Hippocampal formation (tissue), 2 donors: ENCODE results near the gene SFXN5.
A peak's percentile ranks its signal among the peaks of the same experiment; 100 is the strongest.

ENCODE experiments used
- DNase-seq, 2 donors: peaks; one replicate each; lab custom pipeline; 2025; lab: John Stamatoyannopoulos, UW

Gene SFXN5

DNA sequence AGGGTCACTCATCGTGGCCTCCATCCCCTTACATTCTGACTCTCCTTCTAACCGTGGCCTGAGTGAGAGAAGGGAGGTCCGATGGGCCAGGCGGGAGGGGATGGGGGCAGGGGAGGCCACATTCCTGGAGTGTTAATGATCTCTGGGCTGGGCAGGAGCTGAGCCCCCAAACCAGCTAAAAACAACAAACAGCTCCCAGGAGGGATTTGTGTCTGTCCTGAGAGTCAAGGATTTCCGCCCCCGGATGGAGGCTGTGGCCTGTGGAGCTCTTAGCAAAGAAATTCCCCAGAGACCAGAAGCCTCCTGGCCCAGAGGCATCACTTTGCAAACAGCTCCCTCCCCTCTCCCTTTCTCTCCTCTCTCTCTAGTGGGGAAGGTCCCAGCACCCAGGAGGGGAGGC is 130.7 kb downstream of the SFXN5 start:
- DNase-seq, result no peak

- no peak for DNase-seq
Measured at GRCh38 chr2:72940361-72940760, 131.2 kb downstream of the SFXN5 start.

DNA sequence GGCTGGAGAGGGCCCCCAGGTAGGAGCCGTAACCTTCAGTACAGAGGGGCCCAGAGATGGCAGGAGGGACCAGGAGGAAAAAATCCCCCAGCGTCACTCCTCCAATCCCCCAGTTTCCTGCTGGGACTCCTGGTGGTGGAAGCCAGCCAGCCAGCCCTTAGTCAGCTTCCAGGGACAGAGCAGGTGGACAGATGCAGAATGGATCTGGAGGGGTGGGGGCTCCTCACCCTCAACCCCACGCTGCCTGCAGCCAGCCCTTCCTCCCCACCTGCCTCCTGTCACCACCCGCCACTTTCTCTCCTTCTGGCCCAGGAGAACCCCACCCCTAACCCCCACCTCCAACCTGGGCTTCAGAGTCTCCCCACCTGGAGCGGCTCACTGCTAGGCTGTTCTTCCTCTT is 133.1 kb downstream of the SFXN5 start:
- DNase-seq, result no peak

DNA sequence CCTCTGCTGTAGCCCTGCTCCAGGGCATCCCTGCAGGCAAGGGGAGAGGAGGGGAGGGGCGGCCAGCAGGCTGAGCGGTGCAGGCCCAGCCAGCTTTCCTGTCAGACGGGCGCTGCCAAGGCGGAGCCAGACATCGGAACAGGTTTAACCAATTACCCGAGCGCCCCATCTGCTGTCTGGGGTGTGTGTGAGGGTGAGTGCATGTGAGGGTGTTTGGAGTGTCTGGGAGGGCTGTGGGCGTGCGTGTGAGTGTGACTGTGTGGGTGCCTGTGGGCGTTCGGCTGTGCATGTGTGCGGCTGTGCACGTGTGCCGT is 134.2 kb downstream of the SFXN5 start:
- no peak for DNase-seq

GRCh38 chr2:72936660-72937355 is 134.7 kb downstream of the SFXN5 start:
- peak in 1 of 2 donors; percentile 32 for DNase-seq

- no peak for DNase-seq
Measured at GRCh38 chr2:72935611-72935957, 135.9 kb downstream of the SFXN5 start.

DNA sequence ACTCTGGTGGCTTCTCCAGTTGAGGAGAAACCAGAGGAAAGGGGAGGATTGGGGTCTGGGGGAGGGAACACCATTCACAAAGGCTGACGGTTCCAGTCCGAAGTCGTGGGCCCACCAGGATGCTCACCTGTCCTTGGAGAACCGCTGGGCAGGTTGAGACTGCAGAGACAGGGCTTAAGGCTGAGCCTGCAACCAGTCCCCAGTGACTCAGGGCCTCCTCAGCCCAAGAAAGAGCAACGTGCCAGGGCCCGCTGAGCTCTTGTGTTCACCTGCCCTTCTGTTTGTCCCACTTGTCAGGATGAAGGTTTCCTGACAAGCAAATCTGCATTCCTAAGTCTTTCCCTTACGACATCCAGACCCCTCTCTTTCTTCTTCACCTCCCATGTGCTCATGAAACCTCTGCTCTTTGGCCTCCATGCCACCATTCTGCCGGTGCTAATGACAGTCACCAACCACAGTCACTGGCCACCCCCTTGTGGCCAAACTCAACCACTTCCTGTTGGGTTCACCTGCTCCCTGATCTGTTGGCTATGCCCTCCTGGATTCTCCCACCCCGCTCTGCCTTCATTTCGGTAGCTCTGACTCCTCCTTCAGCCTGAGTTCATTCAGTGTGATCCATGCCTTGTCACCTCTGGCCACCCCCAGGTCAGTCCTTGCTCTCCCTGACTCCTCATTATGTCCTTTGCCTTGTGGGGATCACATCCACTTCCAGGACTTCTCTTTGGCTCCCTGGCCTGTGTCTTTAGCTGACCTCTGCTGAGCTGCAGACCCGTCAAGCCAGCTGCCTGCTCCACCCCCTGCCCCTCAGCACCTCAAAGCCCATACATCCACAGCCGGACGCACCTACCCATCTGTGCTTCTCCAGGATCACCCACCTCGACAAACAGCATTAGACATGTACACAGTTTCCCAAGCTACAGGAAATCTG is 136.6 kb downstream of the SFXN5 start:
- no peak for DNase-seq

- DNase-seq, result no peak
Measured at GRCh38 chr2:72933646-72934151, 137.8 kb downstream of the SFXN5 start.

DNA sequence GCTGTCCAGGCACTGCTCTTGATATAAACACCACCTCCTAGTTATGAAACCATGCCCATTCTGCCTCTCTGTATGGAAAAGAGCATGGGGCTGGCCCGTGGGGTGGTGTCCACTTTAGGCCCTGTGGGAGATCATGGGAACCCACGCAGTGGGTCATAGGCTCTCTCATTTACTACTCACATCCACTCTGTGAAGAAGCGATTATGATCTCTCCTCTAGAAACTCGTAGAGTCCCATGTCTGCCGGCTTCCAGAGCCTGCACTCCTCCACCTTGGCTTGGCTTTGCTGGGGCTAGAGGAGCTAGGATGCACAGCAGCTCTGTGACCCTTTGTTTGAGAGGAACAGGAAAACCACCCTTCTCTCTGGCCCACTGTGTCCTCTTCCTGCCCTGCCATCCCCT is 138.3 kb downstream of the SFXN5 start:
- DNase-seq, result no peak

DNA sequence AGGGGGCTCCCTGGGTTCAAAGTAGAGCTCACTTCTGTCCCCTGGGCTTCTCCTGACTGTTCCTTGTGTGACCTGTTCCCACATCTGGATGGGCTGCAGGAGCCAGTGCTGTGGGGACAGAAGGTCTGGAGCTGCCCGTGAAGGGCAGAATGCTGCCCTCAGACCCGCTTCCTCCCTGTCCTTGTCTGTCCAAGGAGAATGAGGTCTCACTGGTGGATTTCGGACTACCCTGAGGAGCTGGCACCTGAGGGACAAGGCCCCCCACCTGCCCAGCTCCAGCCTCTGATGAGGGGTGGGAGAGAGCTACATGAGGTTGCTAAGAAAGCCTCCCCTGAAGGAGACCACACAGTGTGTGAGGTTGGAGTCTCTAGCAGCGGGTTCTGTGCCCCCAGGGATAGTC is 138.7 kb downstream of the SFXN5 start:
- no peak for DNase-seq

DNA sequence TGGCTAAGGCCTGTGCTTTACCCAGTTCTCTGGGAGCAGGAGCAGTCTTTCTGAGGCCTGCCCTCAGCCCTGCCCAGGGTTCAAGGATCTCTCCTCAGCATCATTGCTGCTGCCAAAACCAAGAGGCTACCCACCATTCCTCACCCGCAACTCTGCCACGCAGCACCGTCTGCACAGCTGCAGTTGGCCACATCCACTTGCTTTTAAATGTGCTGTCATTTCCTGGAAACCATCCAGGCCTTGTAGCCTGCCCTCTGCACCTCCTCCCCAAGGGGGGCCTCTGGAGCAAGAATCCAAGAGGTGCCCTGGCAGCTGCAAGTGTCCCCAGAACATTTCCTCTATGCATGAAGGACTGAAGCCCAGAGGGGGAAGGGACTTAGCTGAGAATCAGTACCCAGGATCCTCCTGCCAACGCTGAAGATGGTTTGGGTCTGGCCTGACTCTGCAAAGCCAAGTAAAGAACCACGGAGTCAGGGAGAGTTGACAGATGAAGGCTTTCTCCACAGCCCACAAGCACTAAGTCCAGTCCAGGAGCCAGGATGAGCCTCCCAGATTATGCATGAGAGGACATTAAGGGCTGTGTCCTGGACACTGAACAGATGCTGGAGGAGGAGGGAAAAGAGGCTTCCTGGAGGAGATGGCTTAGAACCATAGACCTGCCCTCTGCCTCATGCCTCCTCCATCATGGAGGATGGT is 139.3 kb downstream of the SFXN5 start:
- no peak for DNase-seq

- DNase-seq, result no peak
Measured at GRCh38 chr2:72931280-72931910, 140.1 kb downstream of the SFXN5 start.

GRCh38 chr2:72929010-72929409 is 142.5 kb downstream of the SFXN5 start:
- DNase-seq, result no peak

- DNase-seq, result no peak
Measured at GRCh38 chr2:72927619-72928550, 143.6 kb downstream of the SFXN5 start.

DNA sequence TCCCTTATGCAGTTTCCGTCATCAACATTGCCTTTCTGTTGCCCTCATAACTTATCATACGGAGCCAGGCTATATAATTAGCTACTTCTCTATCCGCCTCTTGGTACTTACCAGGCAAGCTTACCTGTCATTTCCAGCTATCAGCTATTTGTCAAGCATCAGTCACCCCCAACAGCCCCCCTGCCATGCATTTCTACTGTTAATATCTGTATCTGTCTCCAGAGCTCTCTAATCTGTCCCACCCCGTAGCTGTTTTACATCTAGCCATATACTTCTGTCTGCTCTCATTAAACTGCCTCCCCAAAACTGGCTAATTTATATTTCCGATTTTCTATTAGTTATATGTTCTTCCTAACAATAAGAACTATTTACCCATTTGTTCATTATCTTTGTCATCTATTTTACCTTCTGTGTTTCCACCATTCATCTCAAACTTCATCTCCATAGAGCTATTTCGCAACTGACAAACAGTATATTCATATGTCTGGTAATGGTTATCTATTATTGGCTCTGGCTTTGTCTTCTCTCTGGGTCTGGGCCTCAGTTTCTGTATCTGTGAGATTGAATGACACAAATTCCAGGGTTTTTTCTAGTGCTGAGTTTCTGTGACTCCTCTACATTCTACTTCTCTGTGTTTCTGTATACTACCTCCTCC is 144.6 kb downstream of the SFXN5 start:
- no peak for DNase-seq

GRCh38 chr2:72926368-72926767 is 145.1 kb downstream of the SFXN5 start:
- no peak for DNase-seq

GRCh38 chr2:72925328-72925943 is 146.1 kb downstream of the SFXN5 start:
- DNase-seq, result no peak

DNA sequence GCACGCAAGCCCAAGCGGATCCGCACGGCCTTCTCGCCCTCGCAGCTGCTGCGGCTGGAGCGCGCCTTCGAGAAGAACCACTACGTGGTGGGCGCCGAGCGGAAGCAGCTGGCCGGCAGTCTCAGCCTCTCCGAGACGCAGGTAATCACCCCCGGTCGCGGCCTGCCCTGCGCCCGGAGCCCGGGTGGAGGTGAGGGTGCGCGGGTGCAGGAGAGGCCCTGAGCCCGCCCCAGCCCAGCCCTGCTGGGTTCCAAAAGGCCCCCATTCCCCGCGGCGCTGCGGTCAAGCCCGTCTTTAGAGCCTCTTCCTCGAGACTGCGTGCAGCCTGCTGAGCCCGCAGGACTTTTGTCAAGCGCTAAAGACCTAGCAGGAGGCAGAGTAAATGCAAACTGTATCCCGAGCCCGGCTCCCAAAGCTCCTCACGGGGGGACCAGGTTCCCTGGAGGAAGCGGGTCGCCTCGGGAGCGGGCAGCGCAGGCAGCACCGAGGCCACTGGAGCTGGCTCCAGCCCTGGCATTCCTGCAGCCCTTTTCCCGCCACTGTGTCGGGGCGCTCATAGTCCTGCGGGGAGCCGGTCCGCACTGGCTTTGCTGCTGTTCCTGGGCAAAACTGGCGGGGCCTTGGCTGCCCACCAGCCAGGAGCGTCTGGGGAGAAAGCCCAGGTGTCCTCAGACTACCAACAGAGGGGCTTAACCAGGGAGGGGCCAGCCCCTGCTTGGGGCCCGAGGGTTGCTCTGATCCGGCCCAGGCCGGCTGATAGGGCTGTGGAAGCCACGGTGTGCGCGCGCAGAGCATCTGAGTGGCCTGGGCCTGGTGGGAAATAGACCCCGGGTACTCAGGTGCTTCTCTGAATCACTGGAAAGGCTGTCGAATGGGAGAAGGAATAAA is 146.9 kb downstream of the SFXN5 start:
- no peak for DNase-seq

- no peak for DNase-seq
Measured at GRCh38 chr2:72923833-72924352, 147.6 kb downstream of the SFXN5 start.
